ENCODE data around the gene EHMT1. TPM values are rescaled to one million over a fixed set of nuclear protein-coding genes. Genes with fewer than 3 reads are reported as not detected.

Gene EHMT1
- polyA plus RNA-seq, 1 experiment = 23.3 TPM

DNA sequence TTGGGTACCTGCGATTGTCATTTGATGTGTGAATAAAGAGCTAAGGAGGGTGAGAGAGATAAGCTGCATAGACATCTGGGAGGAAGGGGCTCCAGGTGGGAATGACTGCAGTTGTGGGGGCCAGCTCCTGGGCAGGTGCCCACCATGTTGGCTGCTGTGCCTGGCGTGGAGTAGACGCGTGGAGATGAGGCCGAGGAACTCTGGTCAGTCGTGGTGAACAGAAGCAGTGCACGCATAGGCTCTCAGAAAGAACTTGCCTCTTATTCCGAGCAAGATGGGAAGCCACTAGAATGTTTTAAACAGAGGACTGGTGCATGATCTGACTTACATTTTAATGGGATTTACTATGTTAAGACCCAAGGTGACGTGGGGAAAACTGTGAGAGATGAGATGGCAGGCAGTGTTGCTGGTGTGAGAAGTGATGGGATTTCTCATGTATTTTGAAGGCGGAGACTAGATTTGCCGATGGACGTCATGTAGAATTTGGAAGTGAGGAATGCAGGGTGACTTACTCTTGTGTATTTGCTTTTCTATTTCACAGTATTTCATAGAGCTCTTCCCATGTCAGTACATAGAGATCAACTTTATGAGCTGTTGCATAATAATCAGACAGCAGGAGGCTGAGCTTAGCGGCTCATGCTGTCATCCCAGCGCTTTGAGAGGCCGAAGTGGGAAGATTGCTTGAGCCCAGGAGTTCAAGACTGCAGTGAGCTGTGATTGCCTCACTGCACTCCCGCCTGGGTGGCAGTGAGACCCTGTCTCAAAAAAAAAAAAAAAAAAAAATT is 71.1 kb downstream of the EHMT1 start:
- TF ChIP-seq, protein P1, sequence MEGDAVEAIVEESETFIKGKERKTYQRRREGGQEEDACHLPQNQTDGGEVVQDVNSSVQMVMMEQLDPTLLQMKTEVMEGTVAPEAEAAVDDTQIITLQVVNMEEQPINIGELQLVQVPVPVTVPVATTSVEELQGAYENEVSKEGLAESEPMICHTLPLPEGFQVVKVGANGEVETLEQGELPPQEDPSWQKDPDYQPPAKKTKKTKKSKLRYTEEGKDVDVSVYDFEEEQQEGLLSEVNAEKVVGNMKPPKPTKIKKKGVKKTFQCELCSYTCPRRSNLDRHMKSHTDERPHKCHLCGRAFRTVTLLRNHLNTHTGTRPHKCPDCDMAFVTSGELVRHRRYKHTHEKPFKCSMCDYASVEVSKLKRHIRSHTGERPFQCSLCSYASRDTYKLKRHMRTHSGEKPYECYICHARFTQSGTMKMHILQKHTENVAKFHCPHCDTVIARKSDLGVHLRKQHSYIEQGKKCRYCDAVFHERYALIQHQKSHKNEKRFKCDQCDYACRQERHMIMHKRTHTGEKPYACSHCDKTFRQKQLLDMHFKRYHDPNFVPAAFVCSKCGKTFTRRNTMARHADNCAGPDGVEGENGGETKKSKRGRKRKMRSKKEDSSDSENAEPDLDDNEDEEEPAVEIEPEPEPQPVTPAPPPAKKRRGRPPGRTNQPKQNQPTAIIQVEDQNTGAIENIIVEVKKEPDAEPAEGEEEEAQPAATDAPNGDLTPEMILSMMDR (IDR thresholded peaks at IDR 0.05; ENCODE audit: insufficient read depth, low read depth, low read length) = no peak
- ChIA-PET CTCF (interaction anchor here (1.2 to 1.6 kb wide), 2 partner anchors 17 kb away, joined by 7 read pairs; no protein-coding TSS in a partner anchor), POLR2A (no interaction called here)

DNA sequence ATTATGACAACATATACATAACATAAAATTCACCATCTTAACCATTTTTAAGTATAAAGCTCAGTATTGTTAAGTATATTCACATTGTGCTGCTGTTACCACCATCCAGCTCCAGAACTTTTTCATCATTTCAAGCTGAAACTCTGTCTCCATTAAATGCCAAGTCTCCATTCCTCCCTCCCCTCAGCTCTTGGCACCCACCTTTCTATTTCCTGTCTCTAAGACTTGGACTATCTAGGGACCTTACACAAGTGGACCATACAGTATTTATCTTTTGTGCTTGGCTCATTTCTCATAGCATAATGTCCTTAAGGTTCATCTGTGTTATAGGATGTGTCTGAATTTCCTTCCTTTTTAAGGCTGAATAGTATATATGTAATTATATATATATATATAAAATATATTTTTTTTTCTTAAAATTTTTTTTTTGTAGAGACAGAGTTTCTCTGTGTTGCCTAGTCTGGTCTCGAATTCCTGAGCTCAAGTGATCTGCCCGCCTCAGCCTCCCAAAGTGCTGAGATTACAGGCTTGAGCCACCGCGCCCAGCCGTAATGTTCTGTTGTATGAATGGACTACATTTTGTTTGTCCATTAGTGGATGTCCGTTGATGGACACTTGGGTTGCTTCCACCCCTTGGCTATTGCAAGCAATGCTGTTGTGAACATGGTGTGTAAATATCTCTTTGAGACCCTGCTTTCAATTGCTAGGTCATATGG is 72.3 kb downstream of the EHMT1 start:
- Histone ChIP-seq H3K4me3 (ENCODE audit: low read depth, low read length) (no peak overlapping the region), H3K36me3 (ENCODE audit: control insufficient read depth, insufficient read depth, low read length) (no peaks in the 10 kb centered on the region; the same call in 1 of the 2 replicates), H3K27me3 (ENCODE audit: control insufficient read depth, insufficient read depth, low read length) (no peaks in the 10 kb centered on the region)
- DNase-seq (ENCODE audit: low read depth) = no peak
- POLR2A ChIA-PET = no interaction called here
- CTCF ChIA-PET = interaction anchor here (1.2 kb wide), 1 partner anchor 18 kb away, joined by 7 read pairs; no protein-coding TSS in a partner anchor
- TF ChIP-seq, protein P1 (IDR thresholded peaks at IDR 0.05; ENCODE audit: insufficient read depth, low read depth, low read length) = no peak

More for the DNA sequence above, 71.1 kb downstream of the EHMT1 start:
- no peaks in the 10 kb centered on the region for H3K36me3 ChIP-seq (ENCODE audit: control insufficient read depth, insufficient read depth, low read length)
- H3K27me3 ChIP-seq (ENCODE audit: control insufficient read depth, insufficient read depth, low read length) = no peaks in the 10 kb centered on the region
- no peak overlapping the region for H3K4me3 ChIP-seq (ENCODE audit: low read depth, low read length)
- no peak for DNase-seq (ENCODE audit: low read depth)

GRCh38 chr9:137691646-137692351 is 73.0 kb downstream of the EHMT1 start:
- Histone ChIP-seq H3K36me3 (ENCODE audit: control insufficient read depth, insufficient read depth, low read length) (no peaks in the 10 kb centered on the region; the same call in 1 of the 2 replicates), H3K4me3 (ENCODE audit: low read depth, low read length) (no peak overlapping the region), H3K27me3 (ENCODE audit: control insufficient read depth, insufficient read depth, low read length) (no peaks in the 10 kb centered on the region)
- ChIA-PET POLR2A (no interaction called here), CTCF (no interaction called here)
- DNase-seq (ENCODE audit: low read depth) = no peak
- TF ChIP-seq, protein P1 (IDR thresholded peaks at IDR 0.05; ENCODE audit: insufficient read depth, low read depth, low read length) = no peak

- CTCF ChIA-PET = interaction anchor here (0.7 to 2.6 kb wide), 10 partner anchors 10 to 109 kb away, joined by 3 to 23 read pairs (median 6); no protein-coding TSS in a partner anchor
- TF ChIP-seq, protein P1 (IDR thresholded peaks at IDR 0.05; ENCODE audit: insufficient read depth, low read depth, low read length) = no peak
These were observed 75.6 kb downstream of the EHMT1 start for GRCh38 chr9:137694236-137694959.

More at GRCh38 chr9:137694236-137694959, 75.6 kb downstream of the EHMT1 start:
- Histone ChIP-seq H3K27me3 (ENCODE audit: control insufficient read depth, insufficient read depth, low read length) (no peaks in the 10 kb centered on the region), H3K36me3 (ENCODE audit: control insufficient read depth, insufficient read depth, low read length) (no peaks in the 10 kb centered on the region; the same call in 1 of the 2 replicates), H3K4me3 (ENCODE audit: low read depth, low read length) (no peak overlapping the region)
- POLR2A ChIA-PET = no interaction called here
- DNase-seq (ENCODE audit: low read depth) = no peak
